Measurements from ENCODE around the gene MAD1L1.

DNA sequence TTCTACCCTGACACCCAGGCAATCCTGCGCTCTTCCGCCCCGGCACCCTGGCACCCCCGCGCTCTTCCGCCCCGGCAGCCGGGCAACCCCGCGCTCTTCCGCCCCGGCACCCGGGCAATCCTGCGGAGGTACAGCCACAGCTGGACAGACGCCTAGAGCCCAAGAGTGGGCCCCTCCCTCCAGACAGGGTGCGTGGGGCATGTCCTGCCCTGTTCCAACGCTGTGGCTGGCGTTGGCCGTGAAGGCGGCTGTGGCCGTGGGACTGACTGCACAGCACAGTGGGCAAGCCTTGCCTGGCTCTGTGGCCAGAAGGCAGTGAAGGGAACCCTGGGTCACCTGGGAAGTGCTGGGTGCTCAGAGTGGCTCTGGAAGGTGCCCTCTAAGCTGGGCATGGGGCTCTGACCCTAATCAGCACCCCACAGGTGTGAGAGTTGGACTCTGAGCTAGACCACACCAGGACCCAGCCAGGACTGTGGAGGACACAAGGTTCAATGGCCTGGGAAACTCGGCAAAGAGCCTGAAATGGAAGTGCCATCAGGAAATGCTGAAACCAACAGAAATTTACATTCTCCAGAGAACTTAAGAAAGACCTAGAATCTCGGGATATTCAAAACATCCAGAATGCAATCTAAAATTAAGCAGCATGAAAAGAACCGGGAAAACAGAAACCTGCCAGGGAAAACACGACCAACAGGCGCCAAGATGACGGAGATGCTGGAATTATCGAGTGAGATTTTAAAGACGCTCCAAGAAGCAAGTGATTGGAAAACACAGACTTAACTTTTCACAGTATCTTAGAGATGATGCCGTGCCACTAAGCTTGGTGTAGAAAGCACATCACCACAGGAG, 309.1 kb downstream of the MAD1L1 start:
- TF ChIP-seq, protein P1, sequence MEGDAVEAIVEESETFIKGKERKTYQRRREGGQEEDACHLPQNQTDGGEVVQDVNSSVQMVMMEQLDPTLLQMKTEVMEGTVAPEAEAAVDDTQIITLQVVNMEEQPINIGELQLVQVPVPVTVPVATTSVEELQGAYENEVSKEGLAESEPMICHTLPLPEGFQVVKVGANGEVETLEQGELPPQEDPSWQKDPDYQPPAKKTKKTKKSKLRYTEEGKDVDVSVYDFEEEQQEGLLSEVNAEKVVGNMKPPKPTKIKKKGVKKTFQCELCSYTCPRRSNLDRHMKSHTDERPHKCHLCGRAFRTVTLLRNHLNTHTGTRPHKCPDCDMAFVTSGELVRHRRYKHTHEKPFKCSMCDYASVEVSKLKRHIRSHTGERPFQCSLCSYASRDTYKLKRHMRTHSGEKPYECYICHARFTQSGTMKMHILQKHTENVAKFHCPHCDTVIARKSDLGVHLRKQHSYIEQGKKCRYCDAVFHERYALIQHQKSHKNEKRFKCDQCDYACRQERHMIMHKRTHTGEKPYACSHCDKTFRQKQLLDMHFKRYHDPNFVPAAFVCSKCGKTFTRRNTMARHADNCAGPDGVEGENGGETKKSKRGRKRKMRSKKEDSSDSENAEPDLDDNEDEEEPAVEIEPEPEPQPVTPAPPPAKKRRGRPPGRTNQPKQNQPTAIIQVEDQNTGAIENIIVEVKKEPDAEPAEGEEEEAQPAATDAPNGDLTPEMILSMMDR (conservative IDR thresholded peaks at IDR 0.05 in 1 of 2, IDR thresholded peaks at IDR 0.05 in 1 of 2; ENCODE audit: low read depth in 1 of 2, low read length in 2 of 2) = no peak
- TF ChIP-seq EZH2 (IDR thresholded peaks at IDR 0.05; ENCODE audit: low read length, missing control alignments) = no peak

All from fibroblast of lung (primary cell).